HG02970 (cell line): Measurements from ENCODE around the gene SLC45A2.
"Not testable (repeated sequence)": the region's sequence is repeated elsewhere in the genome, so short reads cannot be mapped to it uniquely, and the experiment has no call there.

Source experiments
- ATAC-seq: cut with Tn5 transposase; IDR thresholded peaks from one replicate; pipeline ENCODE4 v1.9.1; 2021; ENCODE audit warnings: mild to moderate bottlenecking, moderate library complexity, moderate number of reproducible peaks; ENCODE audit not compliant: unreplicated experiment, low FRiP score

The SLC45A2 gene

DNA sequence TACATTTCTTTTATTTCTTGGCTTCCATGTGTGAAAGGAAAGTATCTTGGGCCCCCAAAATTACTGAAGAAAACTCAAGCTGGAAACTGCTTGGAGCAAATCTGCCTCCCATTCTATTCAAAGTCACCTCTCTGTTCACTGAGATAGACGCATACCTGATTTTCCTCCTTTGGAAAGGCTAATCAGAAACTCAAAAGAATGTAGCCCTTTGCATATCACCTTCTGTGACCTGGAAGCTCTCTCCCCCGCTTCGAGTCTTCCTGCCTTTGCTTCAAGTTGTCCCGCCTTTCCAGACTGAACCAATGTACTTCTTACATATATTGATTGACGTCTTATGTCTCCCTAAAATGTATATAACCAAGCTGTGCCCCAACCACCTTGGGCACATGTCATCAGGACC, 53.4 kb downstream of the SLC45A2 start:
- ATAC-seq, result no peak

DNA sequence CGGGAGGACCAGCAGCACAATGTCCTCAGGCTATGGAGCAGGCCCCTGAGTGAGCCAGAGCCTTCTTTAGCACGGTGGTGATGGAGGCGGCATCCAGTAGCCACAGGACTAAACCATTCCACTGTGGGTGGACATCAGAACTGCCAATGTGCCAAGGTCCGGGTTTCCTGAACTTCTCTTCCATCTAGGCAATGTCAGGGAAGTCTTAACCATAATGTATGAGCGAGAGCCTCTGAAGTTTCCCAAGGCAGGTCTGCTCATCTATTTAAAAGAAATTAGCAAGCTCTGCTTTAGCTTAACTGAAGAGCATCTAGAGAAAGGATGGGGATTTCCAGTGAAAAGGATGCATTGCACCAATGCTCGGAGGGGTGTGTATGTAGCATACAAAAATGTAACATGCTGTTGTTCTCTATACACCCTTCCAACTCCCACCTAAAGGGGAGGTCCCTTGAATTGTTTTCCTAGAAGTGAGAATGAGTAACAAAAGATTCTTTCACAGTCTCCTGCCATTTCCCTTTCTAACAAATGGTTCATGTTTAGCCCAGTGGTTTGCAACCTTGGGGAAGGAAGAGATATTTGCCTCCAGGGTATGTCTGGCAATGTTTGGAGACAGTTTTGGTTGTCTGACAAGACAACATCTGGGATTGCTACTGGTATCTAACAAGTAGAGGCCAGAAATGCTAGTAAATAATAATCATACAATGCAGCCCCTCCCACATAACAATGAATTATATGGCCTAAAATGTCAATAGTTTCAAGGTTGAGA, 54.4 kb downstream of the SLC45A2 start:
- no peak for ATAC-seq

DNA sequence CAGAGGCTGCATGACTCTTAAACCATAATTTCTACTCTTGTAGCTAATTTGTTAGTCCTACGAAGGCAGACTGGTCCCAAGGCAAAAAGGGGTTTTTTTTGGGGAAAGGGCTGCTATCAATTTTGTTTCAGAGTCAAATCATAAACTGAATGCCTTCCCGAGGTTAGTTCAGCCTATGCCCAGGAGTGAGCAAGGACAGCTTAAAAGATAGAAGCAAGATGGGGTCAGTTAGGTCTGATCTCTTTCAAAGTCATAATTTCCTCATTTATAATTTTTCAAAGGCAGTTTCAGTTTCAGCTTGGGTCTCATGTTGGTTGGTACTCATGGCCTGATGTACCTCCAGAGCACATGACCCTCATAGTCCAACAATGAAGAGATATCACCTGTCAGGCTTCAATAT, 56.2 kb downstream of the SLC45A2 start:
- no peak for ATAC-seq

DNA sequence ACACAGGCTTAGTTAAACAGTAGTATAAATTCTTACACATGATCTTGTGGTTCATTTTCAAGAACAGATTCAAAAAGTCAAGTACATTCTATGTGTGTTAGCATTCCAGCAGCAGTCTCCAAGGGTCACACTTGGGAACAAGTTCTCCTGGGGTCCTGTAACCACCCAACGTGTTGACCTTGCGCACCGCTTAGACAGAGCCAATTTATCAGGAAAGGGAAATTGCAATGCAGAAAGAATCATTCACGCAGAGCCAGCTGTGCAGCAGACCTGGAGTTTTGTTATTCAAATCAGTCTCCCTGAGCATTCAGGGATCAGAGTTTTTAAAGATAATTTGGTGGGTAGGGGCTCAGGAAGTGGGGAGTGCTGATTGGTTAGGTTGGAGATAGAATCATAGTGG, 56.8 kb downstream of the SLC45A2 start:
- ATAC-seq, result no peak

DNA sequence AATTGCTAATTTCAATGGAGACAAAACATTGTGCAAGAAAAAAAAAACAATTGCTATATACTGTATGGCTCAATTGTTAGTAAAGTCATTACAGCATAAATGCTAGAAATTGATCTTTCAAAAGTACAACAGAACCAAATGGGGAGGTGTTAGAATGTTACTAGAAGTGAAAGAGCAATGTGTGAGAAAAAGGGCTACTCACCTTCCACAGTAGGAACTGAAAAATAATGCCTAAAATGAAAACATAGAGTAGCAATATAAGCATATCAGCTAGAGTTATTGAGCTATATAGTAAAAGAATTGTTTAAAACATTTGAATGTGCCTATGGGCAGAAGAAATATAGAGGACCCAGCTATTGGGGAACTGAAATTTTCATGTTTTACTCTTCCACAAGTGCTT, 59.2 kb downstream of the SLC45A2 start:
- no peak for ATAC-seq

DNA sequence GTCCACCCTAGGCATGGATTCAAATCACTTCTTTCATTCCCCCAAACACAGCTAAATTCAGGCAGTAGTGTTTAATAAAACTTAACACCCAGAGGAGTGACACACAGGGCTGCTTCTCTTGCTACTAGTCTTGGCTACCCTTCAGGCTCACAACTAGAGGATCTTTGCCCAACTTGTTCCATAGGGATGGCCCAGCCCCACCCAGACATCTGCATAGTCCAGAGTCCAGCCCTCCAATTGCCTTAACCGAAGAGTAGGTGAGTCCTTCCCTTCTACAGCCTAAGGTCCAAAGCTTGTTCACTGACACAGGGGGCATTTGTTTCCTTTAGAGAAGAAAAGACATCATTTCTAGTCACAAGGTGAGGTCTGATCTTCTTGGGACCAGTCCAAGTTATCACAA, 63.5 kb downstream of the SLC45A2 start:
- no peak for ATAC-seq

DNA sequence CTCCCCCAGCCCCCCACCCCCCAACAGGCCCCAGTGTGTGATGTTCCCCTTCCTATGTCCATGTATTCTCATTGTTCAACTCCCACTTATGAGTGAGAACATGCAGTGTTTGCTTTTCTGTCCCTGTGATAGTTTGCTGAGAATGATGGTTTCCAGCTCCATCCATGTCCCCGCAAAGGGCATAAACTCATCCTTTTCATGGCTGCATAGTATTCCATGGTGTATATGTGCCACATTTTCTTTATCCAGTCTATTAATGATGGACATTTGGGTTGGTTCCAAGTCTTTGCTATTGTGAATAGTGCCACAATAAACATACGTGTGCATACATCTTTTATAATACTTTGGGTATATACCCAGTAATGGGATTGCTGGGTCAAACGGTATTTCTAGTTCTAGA, 69.6 kb downstream of the SLC45A2 start:
- not testable (repeated sequence) for ATAC-seq

DNA sequence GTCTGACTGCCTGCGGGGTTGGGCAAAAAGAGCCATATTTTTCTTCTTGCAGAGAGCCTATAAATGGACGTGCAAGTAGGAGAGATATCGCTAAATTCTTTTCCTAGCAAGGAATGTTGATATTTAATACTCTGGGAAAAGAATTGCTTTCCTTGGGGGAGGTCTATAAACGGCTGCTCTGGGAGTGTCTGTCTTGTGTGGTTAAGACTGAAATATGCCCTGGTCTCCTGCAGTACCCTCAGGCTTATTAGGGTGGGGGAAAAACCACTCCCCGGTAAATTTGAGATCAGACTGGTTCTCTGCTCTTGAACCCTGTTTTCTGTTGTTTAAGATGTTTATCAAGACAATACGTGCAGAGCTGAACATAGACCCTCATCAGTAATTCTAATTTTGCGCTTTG, 78.2 kb downstream of the SLC45A2 start:
- ATAC-seq, result not testable (repeated sequence)

DNA sequence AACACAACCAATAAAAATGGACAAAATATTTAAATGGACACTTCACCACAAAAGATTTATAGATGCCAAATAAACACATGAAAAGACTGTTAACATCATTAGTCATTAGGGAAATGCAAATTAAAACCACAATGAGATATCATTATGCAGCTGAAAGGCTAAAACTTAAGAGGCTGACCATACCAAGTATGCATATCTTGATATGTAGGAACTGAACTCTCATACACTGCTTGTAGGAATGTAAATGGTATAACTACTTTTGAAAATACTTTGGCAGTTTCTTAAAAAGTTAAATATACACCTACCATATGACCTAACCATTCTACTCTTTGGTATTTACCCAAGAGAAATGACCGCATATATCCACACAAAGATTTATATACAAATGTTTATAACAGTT, 79.1 kb downstream of the SLC45A2 start:
- no peak for ATAC-seq

DNA sequence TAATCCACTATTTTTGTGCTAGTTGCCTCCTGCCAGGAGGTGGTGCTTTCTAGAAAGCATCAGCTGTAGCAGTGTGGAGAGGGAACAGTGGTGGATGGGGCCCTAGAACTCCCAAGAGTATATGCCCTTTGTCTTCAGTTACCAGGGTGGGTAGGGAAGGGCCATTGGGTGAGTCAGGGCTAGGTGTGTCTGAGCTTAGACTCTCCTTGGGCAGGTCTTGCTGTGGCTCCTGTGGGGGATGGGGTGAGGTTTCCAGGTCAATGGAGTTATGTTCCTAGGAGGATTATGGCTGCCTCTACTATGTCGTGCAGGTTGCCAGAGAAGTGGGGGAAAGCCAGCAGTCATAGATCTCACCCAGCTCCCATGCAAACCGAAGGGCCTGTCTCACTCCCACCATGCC, 81.4 kb downstream of the SLC45A2 start:
- no peak for ATAC-seq

DNA sequence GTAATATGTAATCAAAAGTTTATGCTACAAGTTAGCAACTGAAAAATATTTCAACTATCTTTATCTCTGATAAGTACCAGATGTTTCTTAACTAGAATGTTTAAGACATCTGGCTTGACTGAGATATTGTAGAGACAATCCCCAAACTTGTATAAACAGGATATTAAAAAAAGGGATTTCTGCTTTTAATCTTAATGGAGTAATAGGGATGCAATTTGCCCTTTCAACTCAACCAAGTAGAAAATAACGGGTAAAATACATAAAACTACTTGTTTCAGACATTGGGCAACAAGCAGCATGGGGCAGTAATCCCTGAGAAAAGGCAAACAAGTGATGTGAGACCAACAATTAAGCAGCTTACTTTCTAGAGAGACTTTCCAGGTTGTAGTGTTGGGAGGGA, 83.3 kb downstream of the SLC45A2 start:
- ATAC-seq, result no peak
